Measurements from ENCODE around the gene MUC4. TPM values are rescaled to one million over a fixed set of nuclear protein-coding genes. Genes with fewer than 3 reads are reported as not detected.
A peak's percentile ranks its signal among the peaks of the same experiment; 100 is the strongest.

The MUC4 gene
- total RNA-seq, 4 donors from 2014 or later = 5.8 to 23.1 (median 13.0) TPM

- Histone ChIP-seq H3K4me3 (no peak overlapping the region), H3K27ac (no peak overlapping the region), H3K4me1 (no peaks in the 10 kb centered on the region), H3K9me3 (no peaks in the 10 kb centered on the region), H3K36me3 (no peaks in the 10 kb centered on the region), H3K27me3 (no peaks in the 10 kb centered on the region)
- TF ChIP-seq CTCF (IDR thresholded peaks at IDR 0.05) = peak; percentile 100
- TF ChIP-seq POLR2A (IDR thresholded peaks at IDR 0.05) = no peak
- DNase-seq = peak; percentile 82 to 97 (median 93)
These were observed 39.3 kb upstream of the MUC4 start for GRCh38 chr3:195850857-195851543.

GRCh38 chr3:195849322-195850074 is 37.8 kb upstream of the MUC4 start:
- no peaks in the 10 kb centered on the region for H3K27me3 ChIP-seq
- peak in 1 of 3 donors; percentile 50 for DNase-seq
- TF ChIP-seq CTCF (IDR thresholded peaks at IDR 0.05) (no peak), POLR2A (IDR thresholded peaks at IDR 0.05) (no peak)
- peak overlapping the region in 1 of 4 donors; percentile 1 for H3K27ac ChIP-seq
- no peaks in the 10 kb centered on the region for H3K36me3 ChIP-seq
- no peaks in the 10 kb centered on the region for H3K4me1 ChIP-seq
- H3K9me3 ChIP-seq = no peaks in the 10 kb centered on the region
- no peak overlapping the region for H3K4me3 ChIP-seq

GRCh38 chr3:195847055-195847950 is 35.6 kb upstream of the MUC4 start:
- Histone ChIP-seq H3K4me3 (no peak overlapping the region), H3K27me3 (no peaks in the 10 kb centered on the region), H3K36me3 (no peaks in the 10 kb centered on the region), H3K27ac (no peak overlapping the region), H3K9me3 (no peaks in the 10 kb centered on the region), H3K4me1 (no peaks in the 10 kb centered on the region)
- TF ChIP-seq POLR2A (IDR thresholded peaks at IDR 0.05) = no peak
- TF ChIP-seq CTCF (IDR thresholded peaks at IDR 0.05) = no peak
- DNase-seq = peak in 1 of 3 donors; percentile 53

GRCh38 chr3:195845483-195845882 is 33.8 kb upstream of the MUC4 start:
- TF ChIP-seq POLR2A (IDR thresholded peaks at IDR 0.05) (no peak), CTCF (IDR thresholded peaks at IDR 0.05) (no peak)
- no peaks in the 10 kb centered on the region for H3K4me1 ChIP-seq
- H3K9me3 ChIP-seq = no peaks in the 10 kb centered on the region
- no peaks in the 10 kb centered on the region for H3K27me3 ChIP-seq
- H3K27ac ChIP-seq = no peak overlapping the region
- no peak for DNase-seq
- H3K4me3 ChIP-seq = no peak overlapping the region
- no peaks in the 10 kb centered on the region for H3K36me3 ChIP-seq

GRCh38 chr3:195844671-195845218 is 33.0 kb upstream of the MUC4 start:
- Histone ChIP-seq H3K36me3 (no peaks in the 10 kb centered on the region), H3K9me3 (no peaks in the 10 kb centered on the region), H3K4me3 (no peak overlapping the region), H3K27ac (no peak overlapping the region), H3K27me3 (no peaks in the 10 kb centered on the region), H3K4me1 (no peaks in the 10 kb centered on the region)
- no peak for DNase-seq
- TF ChIP-seq POLR2A (IDR thresholded peaks at IDR 0.05) (no peak), CTCF (IDR thresholded peaks at IDR 0.05) (no peak)

Measured in Peyer's patch (tissue), 4 donors.